ENCODE data around the gene PTAR1. TPM values are rescaled to one million over a fixed set of nuclear protein-coding genes. Genes with fewer than 3 reads are reported as not detected.

Gene PTAR1
- 10 to 100 TPM; 73.7 to 81.6 TPM for total RNA-seq
- 42.3 TPM for polyA plus RNA-seq (2013, experiment 1 of 2)
- polyA plus RNA-seq (2013, experiment 2 of 2): 38.5 TPM
- long read RNA-seq, experiment 1, full-length matches to known transcripts: 1 of 23 reads
- long read RNA-seq, experiment 1, partial matches to known transcripts: 0 of 23 reads
- long read RNA-seq, experiment 1, other reads (novel, unspliced or antisense): 22 of 23 reads
- long read RNA-seq, experiment 2, partial matches to known transcripts: 2 of 37 reads
- long read RNA-seq, experiment 2, other reads (novel, unspliced or antisense): 33 of 37 reads
- long read RNA-seq, experiment 3, partial matches to known transcripts: 4 of 19 reads
- long read RNA-seq, experiment 3, other reads (novel, unspliced or antisense): 11 of 19 reads
- long read RNA-seq, experiment 4, partial matches to known transcripts: 0 of 2 reads
- long read RNA-seq, experiment 4, other reads (novel, unspliced or antisense): 1 of 2 reads

- H3K4me3 Mint-ChIP-seq: peak within 1 kb of the TSS; percentile 91
- H3K27ac Mint-ChIP-seq: peak within 1 kb of the TSS; percentile 95
- H3K4me1 Mint-ChIP-seq: peaks cover 23% of the 10 kb centered on the region
Measured at GRCh38 chr9:69759421-69760277, at the start of gene PTAR1. Gene PTAR1, minus strand, starts transcription at chr9:69760011. Its CDS starts 73 bp downstream, at chr9:69759938.

GRCh38 chr9:69809304-69809863 lies 49.6 kb upstream of the PTAR1 start:
- no peaks in the 10 kb centered on the region for H3K9me3 ChIP-seq (ENCODE audit: control insufficient read depth, low read length)
- Mint-ChIP-seq H3K36me3 (ENCODE audit: low read depth) (no peaks in the 10 kb centered on the region), H3K27ac (no peak overlapping the region), H3K4me1 (peaks cover 4% of the 10 kb centered on the region), H3K9me3 (peaks cover 6% of the 10 kb centered on the region), H3K27me3 (ENCODE audit: insufficient read depth) (no peaks in the 10 kb centered on the region), H3K4me3 (no peak overlapping the region)
- H3K4me3 ChIP-seq (ENCODE audit: low read length): no peak overlapping the region
- peak; percentile 80 for TF ChIP-seq CTCF (conservative IDR thresholded peaks at IDR 0.05)
- WGBS, 2 experiments (ENCODE audit: insufficient coverage in 1 of 2, insufficient read length in 1 of 2): 70 to 84% methylated on average over 7 to 8 of the region's 8 CpGs
- no peaks in the 10 kb centered on the region for H3K4me1 ChIP-seq (ENCODE audit: control insufficient read depth, insufficient read depth, low read length)
- H3K27ac ChIP-seq (ENCODE audit: low read depth, low read length): no peak overlapping the region
- DNase-seq: peak; percentile 77
- H3K27me3 ChIP-seq (ENCODE audit: control insufficient read depth, insufficient read depth, low read length, poor library complexity, severe bottlenecking): no peaks in the 10 kb centered on the region
- H3K36me3 ChIP-seq (ENCODE audit: control insufficient read depth, insufficient read depth, low read length): no peaks in the 10 kb centered on the region
- no peak overlapping the region for H3K9ac ChIP-seq (ENCODE audit: extremely low read depth, low read length, poor library complexity, severe bottlenecking)

More at GRCh38 chr9:69759421-69760277, at the start of gene PTAR1:
- Histone ChIP-seq H3K36me3 (ENCODE audit: control insufficient read depth, insufficient read depth, low read length) (no peaks in the 10 kb centered on the region), H3K27ac (ENCODE audit: low read depth, low read length) (peak within 1 kb of the TSS; percentile 94), H3K27me3 (ENCODE audit: control insufficient read depth, insufficient read depth, low read length, poor library complexity, severe bottlenecking) (no peaks in the 10 kb centered on the region), H3K9ac (ENCODE audit: extremely low read depth, low read length, poor library complexity, severe bottlenecking) (peak within 1 kb of the TSS; percentile 84), H3K4me1 (ENCODE audit: control insufficient read depth, insufficient read depth, low read length) (no peaks in the 10 kb centered on the region), H3K4me3 (ENCODE audit: low read length) (peak within 1 kb of the TSS; percentile 100), H3K9me3 (ENCODE audit: control insufficient read depth, low read length) (no peaks in the 10 kb centered on the region)
- 0% methylated on average over 39 to 98 of the region's 98 CpGs for WGBS, 2 experiments (ENCODE audit: insufficient coverage in 1 of 2, insufficient read length in 1 of 2)
- DNase-seq: peak; percentile 95
- H3K36me3 Mint-ChIP-seq (ENCODE audit: low read depth): peaks cover 8% of the 10 kb centered on the region
- no peak for TF ChIP-seq CTCF (conservative IDR thresholded peaks at IDR 0.05)
- H3K27me3 Mint-ChIP-seq (ENCODE audit: insufficient read depth): no peaks in the 10 kb centered on the region
- no peaks in the 10 kb centered on the region for H3K9me3 Mint-ChIP-seq

GRCh38 chr9:69806627-69807026 lies 46.8 kb upstream of the PTAR1 start:
- no peaks in the 10 kb centered on the region for H3K36me3 ChIP-seq (ENCODE audit: control insufficient read depth, insufficient read depth, low read length)
- no peak for TF ChIP-seq CTCF (conservative IDR thresholded peaks at IDR 0.05)
- no peaks in the 10 kb centered on the region for H3K27me3 ChIP-seq (ENCODE audit: control insufficient read depth, insufficient read depth, low read length, poor library complexity, severe bottlenecking)
- no peaks in the 10 kb centered on the region for H3K27me3 Mint-ChIP-seq (ENCODE audit: insufficient read depth)
- no peak overlapping the region for H3K4me3 ChIP-seq (ENCODE audit: low read length)
- H3K4me3 Mint-ChIP-seq: no peak overlapping the region
- H3K27ac ChIP-seq (ENCODE audit: low read depth, low read length): no peak overlapping the region
- no peaks in the 10 kb centered on the region for H3K4me1 ChIP-seq (ENCODE audit: control insufficient read depth, insufficient read depth, low read length)
- no peaks in the 10 kb centered on the region for H3K36me3 Mint-ChIP-seq (ENCODE audit: low read depth)
- no peaks in the 10 kb centered on the region for H3K9me3 ChIP-seq (ENCODE audit: control insufficient read depth, low read length)
- H3K27ac Mint-ChIP-seq: no peak overlapping the region
- no peaks in the 10 kb centered on the region for H3K9me3 Mint-ChIP-seq
- H3K9ac ChIP-seq (ENCODE audit: extremely low read depth, low read length, poor library complexity, severe bottlenecking): no peak overlapping the region
- 86 to 89% methylated on average over 6 of the region's 6 CpGs for WGBS, 2 experiments (ENCODE audit: insufficient coverage in 1 of 2, insufficient read length in 1 of 2)
- H3K4me1 Mint-ChIP-seq: peaks cover 4% of the 10 kb centered on the region
- DNase-seq: no peak
